GM13976 (cell line): ENCODE measurements around the gene SHLD2.

Experiments
- DNase-seq: peaks from one replicate; pipeline ENCODE4 v3.0.0; 2012; ENCODE audit warnings: low spot score
- in situ Hi-C: fragments of 300-500 bp; cut with MboI; formaldehyde crosslinking; loops from one replicate; pipeline ENCODE4 v1.12.0; 2022; ENCODE audit warnings: low sequenced_read_pairs, mixed read lengths, inconsistent platforms; ENCODE audit not compliant: unreplicated experiment
- TF ChIP-seq, protein P1 (sequence below): IDR thresholded peaks from 2 replicates; pipeline ENCODE4 v1.5.1; 2012; ENCODE audit warnings: borderline replicate concordance, mild to moderate bottlenecking; ENCODE audit not compliant: insufficient read depth; ENCODE audit errors: extremely low read depth, missing control alignments, control extremely low read depth

The SHLD2 gene

DNA sequence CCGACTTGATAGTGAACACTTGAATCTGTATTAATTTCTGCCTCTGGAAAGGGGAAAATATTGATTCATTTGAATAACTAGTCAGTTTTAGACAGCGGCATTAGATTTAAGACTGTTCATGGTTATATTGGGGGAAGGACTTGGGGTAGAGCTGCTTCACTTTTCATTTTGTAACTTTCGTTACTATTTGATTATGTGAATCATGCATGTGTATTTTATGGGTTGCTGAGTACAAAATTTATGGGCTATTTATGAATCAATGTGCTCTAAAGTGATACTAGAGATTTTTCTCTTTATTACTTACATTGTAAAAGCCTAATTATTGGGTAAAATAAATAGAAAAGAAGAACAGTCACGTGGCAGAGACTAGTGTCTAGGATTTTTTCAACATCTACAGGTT is 5.3 kb upstream of the SHLD2 start:
- TF ChIP-seq, protein P1, sequence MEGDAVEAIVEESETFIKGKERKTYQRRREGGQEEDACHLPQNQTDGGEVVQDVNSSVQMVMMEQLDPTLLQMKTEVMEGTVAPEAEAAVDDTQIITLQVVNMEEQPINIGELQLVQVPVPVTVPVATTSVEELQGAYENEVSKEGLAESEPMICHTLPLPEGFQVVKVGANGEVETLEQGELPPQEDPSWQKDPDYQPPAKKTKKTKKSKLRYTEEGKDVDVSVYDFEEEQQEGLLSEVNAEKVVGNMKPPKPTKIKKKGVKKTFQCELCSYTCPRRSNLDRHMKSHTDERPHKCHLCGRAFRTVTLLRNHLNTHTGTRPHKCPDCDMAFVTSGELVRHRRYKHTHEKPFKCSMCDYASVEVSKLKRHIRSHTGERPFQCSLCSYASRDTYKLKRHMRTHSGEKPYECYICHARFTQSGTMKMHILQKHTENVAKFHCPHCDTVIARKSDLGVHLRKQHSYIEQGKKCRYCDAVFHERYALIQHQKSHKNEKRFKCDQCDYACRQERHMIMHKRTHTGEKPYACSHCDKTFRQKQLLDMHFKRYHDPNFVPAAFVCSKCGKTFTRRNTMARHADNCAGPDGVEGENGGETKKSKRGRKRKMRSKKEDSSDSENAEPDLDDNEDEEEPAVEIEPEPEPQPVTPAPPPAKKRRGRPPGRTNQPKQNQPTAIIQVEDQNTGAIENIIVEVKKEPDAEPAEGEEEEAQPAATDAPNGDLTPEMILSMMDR = no peak
- in situ Hi-C loops = no loop called here
- no peak for DNase-seq

DNA sequence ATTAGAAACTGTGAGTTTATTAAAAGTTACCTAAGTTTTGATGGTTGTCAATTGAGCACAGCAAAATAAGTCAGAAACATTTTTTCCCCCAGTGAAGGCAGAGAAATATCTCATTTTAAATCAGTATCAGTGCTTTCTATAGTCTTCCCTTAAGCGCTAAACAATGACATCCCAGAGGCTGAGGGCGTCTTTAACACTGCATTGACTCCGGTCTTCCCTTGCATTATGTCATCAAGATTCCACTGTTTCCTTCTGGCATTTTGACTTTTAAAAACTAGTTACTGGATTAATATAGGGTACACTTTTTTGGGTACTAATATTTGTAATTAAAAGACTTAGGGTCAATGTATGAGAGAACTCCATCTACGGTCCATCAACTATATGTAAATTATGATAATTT is 4.2 kb upstream of the SHLD2 start:
- DNase-seq = no peak
- in situ Hi-C loops = no loop called here
- TF ChIP-seq, protein P1 = no peak

DNA sequence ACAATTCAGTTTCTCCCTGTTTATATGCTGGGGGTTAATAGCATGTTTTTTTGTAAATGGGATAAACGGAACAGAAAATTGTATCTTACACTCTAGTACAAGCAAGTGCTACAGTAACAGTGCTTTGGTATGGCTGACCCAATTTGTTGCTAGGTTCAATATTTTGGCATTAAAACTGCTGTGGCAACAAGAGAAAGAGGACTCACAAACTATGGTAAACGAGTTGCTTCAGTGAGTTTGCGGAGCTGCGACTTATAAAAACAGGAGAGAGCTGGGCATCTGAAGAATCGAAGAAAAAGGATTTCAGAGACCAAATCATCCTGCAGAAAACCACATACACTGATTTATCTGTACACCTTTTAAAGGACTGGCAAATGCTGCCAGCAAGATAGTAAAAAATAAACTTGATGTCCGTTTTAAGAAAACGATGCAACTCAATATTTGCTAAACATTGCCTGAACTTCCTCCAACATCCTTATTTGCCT is 2.6 kb upstream of the SHLD2 start:
- TF ChIP-seq, protein P1 = no peak
- in situ Hi-C loops = no loop called here
- no peak for DNase-seq

DNA sequence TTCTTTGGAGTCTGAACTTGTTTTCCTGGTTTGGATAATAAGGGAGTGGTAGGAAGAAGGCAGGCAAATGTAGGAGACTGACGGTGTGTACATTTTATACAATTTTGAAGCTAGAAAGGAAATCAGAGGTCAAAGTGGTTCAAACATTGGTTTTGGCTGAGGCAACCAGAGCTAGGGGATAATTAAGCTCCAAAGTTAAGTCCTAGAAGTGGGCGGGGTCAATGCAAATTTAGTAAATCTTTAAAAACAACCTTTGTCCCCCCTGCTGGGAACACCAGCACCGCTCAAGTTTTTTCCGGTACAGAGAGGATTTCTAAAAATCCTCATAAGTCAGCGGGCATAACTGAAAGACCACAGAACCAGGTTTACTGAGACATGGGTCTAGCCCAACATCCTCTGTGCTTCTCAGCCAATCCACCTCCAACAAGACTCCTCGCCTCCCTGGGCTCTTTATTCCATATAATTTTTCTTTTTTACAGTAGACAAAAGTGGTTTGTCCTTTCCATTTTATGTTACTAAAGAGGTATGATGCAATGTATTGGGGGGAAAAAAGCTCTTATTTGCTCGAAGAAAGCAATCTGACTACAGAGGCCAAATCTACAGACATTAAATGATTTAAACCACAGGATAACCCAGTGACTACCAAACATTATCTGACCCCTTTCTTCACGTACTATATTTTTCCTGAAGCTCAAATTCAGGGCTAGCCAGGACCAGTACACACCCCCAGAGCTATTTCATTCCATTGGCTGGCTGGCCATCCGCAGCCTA is 2.0 kb upstream of the SHLD2 start:
- TF ChIP-seq, protein P1 = no peak
- in situ Hi-C loops = no loop called here
- no peak for DNase-seq

DNA sequence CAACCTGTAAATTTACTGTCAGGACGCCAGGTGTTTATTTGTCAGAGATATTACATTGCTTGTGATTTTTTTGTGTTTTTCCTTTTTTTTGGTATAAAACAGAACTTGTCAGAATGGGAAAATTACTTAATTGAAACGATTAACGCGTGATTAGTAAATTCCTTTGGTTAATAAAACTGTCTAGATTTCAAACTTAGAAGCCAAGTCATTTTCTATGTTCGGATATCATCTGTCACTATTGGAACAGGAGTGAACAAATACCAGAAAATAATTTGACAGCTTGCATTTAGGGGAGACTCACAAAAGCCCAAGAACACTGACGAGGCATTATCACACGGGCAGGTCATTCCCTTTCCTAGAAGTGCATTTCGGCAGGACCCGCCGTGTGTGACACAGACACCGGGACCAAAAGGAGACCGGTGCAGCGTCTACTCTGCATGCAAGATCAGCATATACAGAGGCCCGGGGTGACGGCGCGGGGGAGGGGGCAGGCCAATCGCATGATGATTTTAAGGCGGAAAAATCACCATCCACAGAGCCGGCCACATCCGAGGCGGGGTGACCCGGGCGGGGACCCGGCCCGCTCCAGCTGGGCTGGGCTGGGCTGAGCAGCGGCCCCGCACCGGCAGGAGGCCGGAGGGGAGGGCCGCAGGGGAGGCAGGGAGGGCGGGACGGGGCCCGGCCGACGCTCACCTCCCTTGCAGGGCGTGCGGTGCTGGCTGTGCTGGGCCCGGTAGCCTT is 1.2 kb upstream of the SHLD2 start:
- in situ Hi-C loops = no loop called here
- TF ChIP-seq, protein P1 = no peak
- peak; percentile 55 for DNase-seq

DNA sequence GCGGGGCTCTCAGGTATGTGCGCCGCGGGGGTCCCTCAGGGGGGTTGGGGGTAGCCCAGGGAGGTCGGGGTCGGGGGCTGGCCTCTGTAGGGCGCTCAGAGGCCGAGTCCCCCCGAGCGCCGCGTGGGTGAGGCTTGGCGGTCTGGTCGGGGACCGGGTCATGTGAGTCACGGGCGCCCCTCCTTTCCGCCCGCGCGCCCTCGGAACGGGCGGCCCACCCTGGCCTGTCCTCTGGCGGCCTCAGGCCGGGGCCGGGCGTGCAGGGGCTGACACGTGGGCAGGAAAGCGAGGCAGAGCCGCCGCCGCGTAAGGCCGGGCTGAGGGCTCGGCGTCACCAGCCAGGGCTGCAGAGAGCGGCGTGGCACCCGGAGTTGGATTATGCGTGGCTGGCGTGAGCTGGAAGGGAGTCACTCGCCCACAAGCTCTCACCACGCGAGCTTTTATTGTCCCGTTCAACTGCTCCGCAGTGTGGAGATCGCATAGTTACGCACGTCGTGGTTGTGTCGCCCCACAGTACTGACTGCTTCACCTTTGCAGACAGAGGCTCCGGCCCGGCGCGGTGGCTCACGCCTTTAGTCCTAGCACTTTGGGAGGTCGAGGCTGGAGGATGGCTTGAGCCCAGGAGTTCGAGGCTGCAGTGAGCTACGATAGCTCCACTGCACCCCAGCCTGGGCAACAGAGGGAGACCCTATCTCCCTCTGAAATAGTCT is 385 bp downstream of the SHLD2 start:
- peak; percentile 85 for DNase-seq
- TF ChIP-seq, protein P1 = no peak
- in situ Hi-C loops = no loop called here
